Breast epithelium (tissue), 4 donors: ENCODE data around the gene MGP. TPM values are rescaled to one million over a fixed set of nuclear protein-coding genes. Genes with fewer than 3 reads are reported as not detected.

Experiments used
- DNase-seq, 2 donors: peaks; one replicate each; pipeline ENCODE4 v3.0.0-alpha.2; 2019; ENCODE audit warnings: low spot score in 2 of 2
- H3K27ac ChIP-seq, 2 donors: fragments of 200-600 bp; sonication (generic) in 1 of 2; one replicate each; pipeline ENCODE4 v1.5.1; 2016 to 2019; ENCODE audit warnings: mild to moderate bottlenecking in 1 of 2
- H3K27me3 ChIP-seq, 2 donors: fragments of 200-600 bp; sonication (generic) in 1 of 2; one replicate each; pipeline versions ENCODE4 v1.5.1 to v1.6.0; 2017 to 2019; ENCODE audit warnings: control low read depth in 1 of 2, mild to moderate bottlenecking in 1 of 2
- H3K36me3 ChIP-seq: fragments of 200-600 bp; one replicate; pipeline ENCODE4 v1.5.1; 2019
- H3K4me1 ChIP-seq, 2 donors: fragments of 200-600 bp; sonication (generic); one replicate each; pipeline ENCODE4 v1.5.1; 2016 to 2019; ENCODE audit warnings: control low read depth in 1 of 2
- H3K4me3 ChIP-seq, 3 donors: fragments of 200-600 bp; sonication (generic); 1 replicate in 2 of 3; 2 replicates in 1 of 3; pipeline ENCODE4 v1.5.1; 2016 to 2019; ENCODE audit warnings: mild to moderate bottlenecking in 3 of 3, moderate library complexity in 2 of 3
- H3K9me3 ChIP-seq, 2 donors: fragments of 200-600 bp; sonication (generic) in 1 of 2; one replicate each; pipeline ENCODE4 v1.5.1; 2016 to 2019; ENCODE audit warnings: control low read depth in 1 of 2
- CTCF ChIP-seq, 3 donors: fragments of 450-650 bp; IDR thresholded peaks; one replicate each; pipeline ENCODE4 v1.5.1; 2016 to 2017; ENCODE audit warnings: antibody characterized with exemption in 3 of 3, mild to moderate bottlenecking in 3 of 3, moderate library complexity in 3 of 3
- POLR2A ChIP-seq: fragments of 450-650 bp; IDR thresholded peaks from one replicate; pipeline ENCODE4 v1.6.1; 2016; ENCODE audit warnings: antibody characterized with exemption, mild to moderate bottlenecking, moderate library complexity
- POLR2AphosphoS5 ChIP-seq, 3 donors: sonication (generic); formaldehyde crosslinking; IDR thresholded peaks; one replicate each; pipeline ENCODE4 v1.6.1; 2017; ENCODE audit warnings: antibody characterized with exemption in 3 of 3
- intact Hi-C: fragments of 100-400 bp; cut with DNase I; formaldehyde crosslinking; loops from one replicate; pipeline ENCODE4 v1.15.1; 2023; ENCODE audit warnings: low total_unique reads
- total RNA-seq, 3 donors: library from RNA; depleted of rRNA; stranded (reverse); fragments of >200 nt; gene quantifications; one replicate each; pipeline ENCODE4 v1.1.0, GENCODE V29; 2016

MGP gene
- total RNA-seq, 3 donors from 2014 or later: 330 to 5,040 (median 1,381) TPM

GRCh38 chr12:14920475-14921126, 34.9 kb upstream of the MGP start:
- Histone ChIP-seq H3K4me1 (no peaks in the 10 kb centered on the region), H3K36me3 (no peaks in the 10 kb centered on the region), H3K27ac (no peak overlapping the region), H3K27me3 (no peaks in the 10 kb centered on the region), H3K9me3 (no peaks in the 10 kb centered on the region), H3K4me3 (no peak overlapping the region)
- TF ChIP-seq POLR2A (no peak), CTCF (IDR thresholded peaks at IDR 0.05) (no peak), POLR2AphosphoS5 (IDR thresholded peaks at IDR 0.05) (no peak)
- intact Hi-C loops: no loop called here
- DNase-seq: no peak

GRCh38 chr12:14919455-14919854, 33.8 kb upstream of the MGP start:
- Histone ChIP-seq H3K4me3 (no peak overlapping the region), H3K4me1 (no peaks in the 10 kb centered on the region), H3K9me3 (no peaks in the 10 kb centered on the region), H3K36me3 (no peaks in the 10 kb centered on the region), H3K27ac (no peak overlapping the region), H3K27me3 (no peaks in the 10 kb centered on the region)
- DNase-seq: no peak
- intact Hi-C loops: no loop called here
- TF ChIP-seq CTCF (IDR thresholded peaks at IDR 0.05): no peak
- TF ChIP-seq POLR2A: no peak
- no peak for TF ChIP-seq POLR2AphosphoS5 (IDR thresholded peaks at IDR 0.05)

GRCh38 chr12:14915736-14916135, 30.1 kb upstream of the MGP start:
- no peak for DNase-seq
- TF ChIP-seq CTCF (IDR thresholded peaks at IDR 0.05) (no peak), POLR2AphosphoS5 (IDR thresholded peaks at IDR 0.05) (no peak), POLR2A (no peak)

GRCh38 chr12:14913381-14913781, 27.7 kb upstream of the MGP start:
- Histone ChIP-seq H3K4me1 (no peaks in the 10 kb centered on the region), H3K36me3 (no peaks in the 10 kb centered on the region), H3K9me3 (no peaks in the 10 kb centered on the region), H3K27me3 (no peaks in the 10 kb centered on the region), H3K27ac (peak overlapping the region; percentile 82 to 88), H3K4me3 (no peak overlapping the region)
- TF ChIP-seq POLR2AphosphoS5 (IDR thresholded peaks at IDR 0.05): peak in 1 of 3 donors; percentile 68
- no peak for TF ChIP-seq POLR2A
- intact Hi-C loops: no loop called here
- peak; percentile 66 to 92 for DNase-seq

More at GRCh38 chr12:14915736-14916135, 30.1 kb upstream of the MGP start:
- H3K27me3 ChIP-seq: no peaks in the 10 kb centered on the region
- no peaks in the 10 kb centered on the region for H3K36me3 ChIP-seq
- no peak overlapping the region for H3K4me3 ChIP-seq
- peak overlapping the region; percentile 57 to 88 for H3K27ac ChIP-seq
- no peaks in the 10 kb centered on the region for H3K9me3 ChIP-seq
- H3K4me1 ChIP-seq: no peaks in the 10 kb centered on the region
- intact Hi-C loops: no loop called here

- no peak for DNase-seq
- H3K27ac ChIP-seq: peak overlapping the region; percentile 53 to 88
- no peaks in the 10 kb centered on the region for H3K9me3 ChIP-seq
- TF ChIP-seq POLR2A (no peak), CTCF (IDR thresholded peaks at IDR 0.05) (no peak), POLR2AphosphoS5 (IDR thresholded peaks at IDR 0.05) (no peak)
- no peaks in the 10 kb centered on the region for H3K27me3 ChIP-seq
- intact Hi-C loops: no loop called here
- no peaks in the 10 kb centered on the region for H3K36me3 ChIP-seq
- no peaks in the 10 kb centered on the region for H3K4me1 ChIP-seq
- H3K4me3 ChIP-seq: no peak overlapping the region
Observed at GRCh38 chr12:14911131-14911530, 25.5 kb upstream of the MGP start.
